Caco-2 (cell line): ENCODE data around the gene AKAP6. TPM values are rescaled to one million over a fixed set of nuclear protein-coding genes. Genes with fewer than 3 reads are reported as not detected.

ENCODE experiments used
- BruUV-seq: library from RNA; stranded (reverse); fragments of 400-500 nt; replicated peaks from 2 replicates; lab custom pipeline; 2021; lab: Mats Ljungman, UMichigan
- CTCF ChIA-PET: fragments of 300-600 bp; sonication (Branson Sonifier 250); formaldehyde crosslinking; loops from one replicate; lab custom pipeline; 2022; ENCODE audit warnings: antibody characterized with exemption; lab: Charles Lee
- POLR2A ChIA-PET: fragments of 300-600 bp; sonication (Branson Sonifier 250); formaldehyde crosslinking; loops from one replicate; lab custom pipeline; 2022; ENCODE audit warnings: antibody characterized with exemption; lab: Charles Lee
- DNase-seq, 2 experiments: peaks; one replicate each; pipeline versions ENCODE4 v3.0.0 to v3.0.0-alpha.2; 2020 to 2022
- H3K27me3 ChIP-seq: replicated peaks from 2 replicates; pipeline ENCODE4 v1.6.0; 2011; ENCODE audit warnings: low read length; ENCODE audit not compliant: control insufficient read depth, insufficient read depth
- H3K36me3 ChIP-seq: 2 replicates; pipeline ENCODE4 v1.5.1; 2011; ENCODE audit warnings: low read length; ENCODE audit not compliant: control insufficient read depth, insufficient read depth
- H3K4me1 ChIP-seq: fragments of 250-450 bp; sonication (Bioruptor Pico); 2 replicates; pipeline ENCODE4 v1.5.1; 2020; ENCODE audit warnings: mild to moderate bottlenecking
- H3K4me3 ChIP-seq: 2 replicates; pipeline ENCODE4 v1.5.1; 2011; ENCODE audit warnings: low read depth, mild to moderate bottlenecking, control low read depth, low read length
- H3K9me3 ChIP-seq: fragments of 250-450 bp; sonication (Bioruptor Pico); 2 replicates; pipeline ENCODE4 v1.5.1; 2020; ENCODE audit warnings: mild to moderate bottlenecking, moderate library complexity
- H3K27ac Mint-ChIP-seq: one replicate; pipeline ENCODE4 v1.8.0; 2022; ENCODE audit warnings: mixed read lengths; ENCODE audit not compliant: unreplicated experiment
- H3K27me3 Mint-ChIP-seq: one replicate; pipeline ENCODE4 v1.8.0; 2022; ENCODE audit warnings: mixed read lengths; ENCODE audit not compliant: insufficient read depth, unreplicated experiment
- H3K36me3 Mint-ChIP-seq: one replicate; pipeline ENCODE4 v1.8.0; 2022; ENCODE audit warnings: mild to moderate bottlenecking, mixed read lengths; ENCODE audit not compliant: insufficient read depth, unreplicated experiment
- H3K4me1 Mint-ChIP-seq: one replicate; pipeline ENCODE4 v1.8.0; 2022; ENCODE audit warnings: low read depth, mixed read lengths; ENCODE audit not compliant: unreplicated experiment
- H3K4me3 Mint-ChIP-seq: one replicate; pipeline ENCODE4 v1.8.0; 2022; ENCODE audit warnings: mild to moderate bottlenecking, moderate library complexity, mixed read lengths; ENCODE audit not compliant: unreplicated experiment
- H3K9me3 Mint-ChIP-seq: one replicate; pipeline ENCODE4 v1.8.0; 2022; ENCODE audit warnings: mixed read lengths; ENCODE audit not compliant: unreplicated experiment
- intact Hi-C: fragments of 100-400 bp; cut with micrococcal nuclease; formaldehyde crosslinking; loops from one replicate; pipeline ENCODE4 v1.10.0; 2022; ENCODE audit not compliant: unreplicated experiment
- total RNA-seq: library from RNA; stranded (reverse); gene quantifications from 2 replicates; pipeline ENCODE4 v1.2.3, GENCODE V29; 2022
- TF ChIP-seq, protein P1 (sequence below), 2 experiments: fragments of 200-600 bp in 1 of 2; IDR thresholded peaks; 1 replicate in 1 of 2; 2 replicates in 1 of 2; pipeline versions ENCODE4 v1.5.1 to v1.8.0; 2011 to 2022; ENCODE audit warnings: antibody characterized with exemption in 1 of 2, control low read depth in 1 of 2, inconsistent platforms in 1 of 2, low read depth in 1 of 2, low read length in 1 of 2, mild to moderate bottlenecking in 1 of 2, moderate library complexity in 1 of 2; ENCODE audit not compliant: insufficient read depth in 1 of 2, severe bottlenecking in 1 of 2, unreplicated experiment in 1 of 2

Gene AKAP6
- total RNA-seq, 1 experiment from 2014 or later, result 3.0 TPM

DNA sequence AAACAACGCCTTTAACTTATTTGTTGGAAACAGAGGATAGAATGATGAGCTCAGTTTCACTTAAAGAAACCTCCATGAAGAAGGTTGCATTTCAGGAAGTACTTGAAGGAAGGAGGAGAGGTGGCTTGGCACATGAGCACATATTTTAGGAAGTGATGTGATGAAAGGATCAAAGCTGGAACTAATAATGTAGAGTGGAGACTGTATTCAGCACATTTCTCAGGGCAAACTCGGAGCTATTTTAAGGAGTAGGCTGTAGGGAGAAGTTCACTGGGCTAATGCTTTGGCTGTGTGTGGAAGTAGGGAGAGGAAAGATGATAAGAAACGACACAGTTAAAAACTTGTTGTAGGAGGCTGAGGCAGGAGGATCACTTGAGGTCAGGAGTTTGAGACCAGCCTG is 272.8 kb downstream of the AKAP6 start:
- DNase-seq, result no peak
- CTCF ChIA-PET, result no interaction called here
- POLR2A ChIA-PET, result no interaction called here
- H3K27me3 Mint-ChIP-seq, result peaks cover 10% of the 10 kb centered on the region
- no TSS peak for BruUV-seq
- H3K27ac Mint-ChIP-seq, result no peak overlapping the region
- no peaks in the 10 kb centered on the region for H3K4me1 Mint-ChIP-seq
- Histone ChIP-seq H3K27me3 (no peaks in the 10 kb centered on the region), H3K9me3 (no peaks in the 10 kb centered on the region), H3K4me3 (no peak overlapping the region), H3K36me3 (no peaks in the 10 kb centered on the region), H3K4me1 (no peaks in the 10 kb centered on the region)
- no peaks in the 10 kb centered on the region for H3K9me3 Mint-ChIP-seq
- TF ChIP-seq, protein P1, sequence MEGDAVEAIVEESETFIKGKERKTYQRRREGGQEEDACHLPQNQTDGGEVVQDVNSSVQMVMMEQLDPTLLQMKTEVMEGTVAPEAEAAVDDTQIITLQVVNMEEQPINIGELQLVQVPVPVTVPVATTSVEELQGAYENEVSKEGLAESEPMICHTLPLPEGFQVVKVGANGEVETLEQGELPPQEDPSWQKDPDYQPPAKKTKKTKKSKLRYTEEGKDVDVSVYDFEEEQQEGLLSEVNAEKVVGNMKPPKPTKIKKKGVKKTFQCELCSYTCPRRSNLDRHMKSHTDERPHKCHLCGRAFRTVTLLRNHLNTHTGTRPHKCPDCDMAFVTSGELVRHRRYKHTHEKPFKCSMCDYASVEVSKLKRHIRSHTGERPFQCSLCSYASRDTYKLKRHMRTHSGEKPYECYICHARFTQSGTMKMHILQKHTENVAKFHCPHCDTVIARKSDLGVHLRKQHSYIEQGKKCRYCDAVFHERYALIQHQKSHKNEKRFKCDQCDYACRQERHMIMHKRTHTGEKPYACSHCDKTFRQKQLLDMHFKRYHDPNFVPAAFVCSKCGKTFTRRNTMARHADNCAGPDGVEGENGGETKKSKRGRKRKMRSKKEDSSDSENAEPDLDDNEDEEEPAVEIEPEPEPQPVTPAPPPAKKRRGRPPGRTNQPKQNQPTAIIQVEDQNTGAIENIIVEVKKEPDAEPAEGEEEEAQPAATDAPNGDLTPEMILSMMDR (IDR thresholded peaks at IDR 0.05; ENCODE audit: insufficient read depth in 1 of 2, low read depth in 1 of 2, low read length in 1 of 2, severe bottlenecking in 1 of 2, unreplicated experiment in 1 of 2), result no peak
- H3K36me3 Mint-ChIP-seq, result no peaks in the 10 kb centered on the region
- H3K4me3 Mint-ChIP-seq, result no peak overlapping the region
- intact Hi-C loops, result no loop called here

DNA sequence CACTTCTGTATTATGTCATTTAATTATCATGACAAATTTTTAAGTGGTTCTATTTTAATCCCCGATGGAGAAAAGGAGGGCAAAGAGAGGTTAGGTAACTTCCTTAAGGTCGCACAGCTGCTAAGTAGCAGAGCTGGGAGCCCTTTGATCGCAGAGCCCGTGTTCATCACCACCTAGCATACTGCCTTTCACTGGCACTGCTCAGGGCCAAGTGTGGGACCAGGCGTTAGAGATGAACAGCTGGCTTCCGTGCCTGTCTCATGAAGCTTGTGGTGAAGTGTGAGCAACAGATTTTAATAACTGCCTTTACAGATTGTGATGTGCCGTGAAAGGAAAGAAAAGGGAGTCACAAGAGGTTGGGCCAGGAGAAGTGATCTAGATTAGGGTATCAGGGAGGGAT is 273.6 kb downstream of the AKAP6 start:
- ChIA-PET POLR2A (no interaction called here), CTCF (no interaction called here)
- Histone ChIP-seq H3K4me1 (no peaks in the 10 kb centered on the region), H3K9me3 (no peaks in the 10 kb centered on the region), H3K4me3 (no peak overlapping the region), H3K27me3 (no peaks in the 10 kb centered on the region), H3K36me3 (no peaks in the 10 kb centered on the region)
- H3K36me3 Mint-ChIP-seq, result no peaks in the 10 kb centered on the region
- H3K4me1 Mint-ChIP-seq, result no peaks in the 10 kb centered on the region
- no peak overlapping the region for H3K4me3 Mint-ChIP-seq
- TF ChIP-seq, protein P1 (IDR thresholded peaks at IDR 0.05; ENCODE audit: insufficient read depth in 1 of 2, low read depth in 1 of 2, low read length in 1 of 2, severe bottlenecking in 1 of 2, unreplicated experiment in 1 of 2), result no peak
- intact Hi-C loops, result no loop called here
- DNase-seq, result no peak
- no peaks in the 10 kb centered on the region for H3K9me3 Mint-ChIP-seq
- BruUV-seq, result no TSS peak
- H3K27ac Mint-ChIP-seq, result no peak overlapping the region
- peaks cover 9% of the 10 kb centered on the region for H3K27me3 Mint-ChIP-seq

DNA sequence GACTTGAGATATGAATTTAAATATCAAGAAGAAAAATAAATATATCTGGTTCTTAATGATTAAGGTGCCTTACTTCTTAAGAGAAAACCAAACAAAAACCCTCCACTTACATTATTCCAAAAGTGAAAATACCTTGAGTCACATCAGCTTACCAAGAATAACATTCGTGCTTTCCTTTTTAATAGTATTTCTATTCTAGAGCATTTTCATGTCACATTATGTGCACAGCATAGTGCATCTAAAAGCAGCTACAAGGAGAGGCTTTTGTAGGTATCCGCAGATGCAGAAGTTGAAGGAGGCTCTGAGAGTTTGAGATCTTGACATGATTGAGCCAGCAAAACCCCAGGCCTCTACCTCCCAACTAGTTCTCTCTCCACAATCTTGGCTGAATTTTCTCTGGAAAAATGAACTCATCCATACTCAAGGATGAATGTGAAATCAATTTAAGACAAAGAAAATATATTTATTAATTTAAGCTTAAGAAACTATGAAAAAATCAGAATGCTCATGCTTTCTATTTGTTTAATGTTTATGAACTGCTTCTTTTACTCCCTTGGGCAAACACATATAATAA is 275.0 kb downstream of the AKAP6 start:
- POLR2A ChIA-PET, result no interaction called here
- CTCF ChIA-PET, result no interaction called here
- TF ChIP-seq, protein P1 (IDR thresholded peaks at IDR 0.05; ENCODE audit: insufficient read depth in 1 of 2, low read depth in 1 of 2, low read length in 1 of 2, severe bottlenecking in 1 of 2, unreplicated experiment in 1 of 2), result no peak
- Mint-ChIP-seq H3K4me1 (no peaks in the 10 kb centered on the region), H3K27ac (no peak overlapping the region), H3K27me3 (peaks cover 7% of the 10 kb centered on the region), H3K9me3 (no peaks in the 10 kb centered on the region), H3K4me3 (no peak overlapping the region), H3K36me3 (no peaks in the 10 kb centered on the region)
- Histone ChIP-seq H3K9me3 (no peaks in the 10 kb centered on the region), H3K4me1 (no peaks in the 10 kb centered on the region), H3K4me3 (no peak overlapping the region), H3K36me3 (no peaks in the 10 kb centered on the region), H3K27me3 (no peaks in the 10 kb centered on the region)
- no TSS peak for BruUV-seq
- no peak for DNase-seq
- intact Hi-C loops, result no loop called here
